Thyroid gland (tissue), 4 donors: ENCODE measurements around the gene FBXO17.

Source experiments
- POLR2A ChIP-seq, 2 donors: fragments of 450-650 bp; IDR thresholded peaks; one replicate each; pipeline ENCODE4 v1.6.1; 2017; ENCODE audit warnings: antibody characterized with exemption in 2 of 2, mild to moderate bottlenecking in 2 of 2, moderate library complexity in 1 of 2
- TF ChIP-seq, protein P1 (sequence below), 6 experiments: fragments of 200-600 bp in 3 of 6; fragments of 450-650 bp in 3 of 6; sonication (generic) in 3 of 6; IDR thresholded peaks; one replicate each; pipeline ENCODE4 v1.5.1; 2016 to 2019; ENCODE audit warnings: antibody characterized with exemption in 6 of 6, mild to moderate bottlenecking in 2 of 6, inconsistent platforms in 1 of 6, moderate library complexity in 1 of 6

DNA sequence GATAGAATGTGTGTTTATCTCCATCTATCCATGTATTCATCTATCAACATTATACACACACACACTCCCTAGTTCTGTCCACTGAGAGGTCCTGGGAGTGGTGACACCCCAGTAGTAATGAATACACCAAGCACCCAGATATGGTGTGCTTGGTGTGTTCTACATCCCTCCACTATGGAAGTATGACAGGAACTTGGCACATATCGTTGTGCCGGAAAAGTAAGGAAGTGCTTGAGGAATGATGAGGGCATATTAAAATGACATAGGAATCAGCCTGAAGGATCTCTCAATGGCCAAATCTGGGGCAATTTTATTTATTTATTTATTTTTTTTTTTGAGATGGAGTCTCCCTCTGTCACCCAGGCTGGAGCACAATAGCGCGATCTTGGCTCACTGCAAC lies 28.3 kb upstream of the FBXO17 start:
- no peak for TF ChIP-seq POLR2A (IDR thresholded peaks at IDR 0.05)
- TF ChIP-seq, protein P1, sequence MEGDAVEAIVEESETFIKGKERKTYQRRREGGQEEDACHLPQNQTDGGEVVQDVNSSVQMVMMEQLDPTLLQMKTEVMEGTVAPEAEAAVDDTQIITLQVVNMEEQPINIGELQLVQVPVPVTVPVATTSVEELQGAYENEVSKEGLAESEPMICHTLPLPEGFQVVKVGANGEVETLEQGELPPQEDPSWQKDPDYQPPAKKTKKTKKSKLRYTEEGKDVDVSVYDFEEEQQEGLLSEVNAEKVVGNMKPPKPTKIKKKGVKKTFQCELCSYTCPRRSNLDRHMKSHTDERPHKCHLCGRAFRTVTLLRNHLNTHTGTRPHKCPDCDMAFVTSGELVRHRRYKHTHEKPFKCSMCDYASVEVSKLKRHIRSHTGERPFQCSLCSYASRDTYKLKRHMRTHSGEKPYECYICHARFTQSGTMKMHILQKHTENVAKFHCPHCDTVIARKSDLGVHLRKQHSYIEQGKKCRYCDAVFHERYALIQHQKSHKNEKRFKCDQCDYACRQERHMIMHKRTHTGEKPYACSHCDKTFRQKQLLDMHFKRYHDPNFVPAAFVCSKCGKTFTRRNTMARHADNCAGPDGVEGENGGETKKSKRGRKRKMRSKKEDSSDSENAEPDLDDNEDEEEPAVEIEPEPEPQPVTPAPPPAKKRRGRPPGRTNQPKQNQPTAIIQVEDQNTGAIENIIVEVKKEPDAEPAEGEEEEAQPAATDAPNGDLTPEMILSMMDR (IDR thresholded peaks at IDR 0.05) = no peak
